CD8-positive, alpha-beta memory T cell (primary cell): ENCODE data around the gene NOTUM. TPM values are rescaled to one million over a fixed set of nuclear protein-coding genes. Genes with fewer than 3 reads are reported as not detected.
"Not testable (repeated sequence)": the region's sequence is repeated elsewhere in the genome, so short reads cannot be mapped to it uniquely, and the experiment has no call there.

Experiments
- CTCF ChIA-PET: fragments of 350-600 bp; sonication (Branson Sonifier 250); formaldehyde crosslinking; loops from one replicate; lab custom pipeline; 2021; ENCODE audit warnings: antibody characterized with exemption; lab: Charles Lee
- POLR2A ChIA-PET: fragments of 350-600 bp; sonication (Branson Sonifier 250); formaldehyde crosslinking; loops from one replicate; lab custom pipeline; 2021; ENCODE audit warnings: antibody characterized with exemption; lab: Charles Lee
- DNase-seq, 5 donors: peaks; one replicate each; pipeline versions ENCODE4 v3.0.0 to v3.0.0-alpha.2; 2020 to 2022; ENCODE audit warnings: mixed read lengths in 1 of 5
- H3K27ac ChIP-seq: one replicate; pipeline ENCODE4 v1.7.0; 2013; ENCODE audit warnings: low read depth, mild to moderate bottlenecking, low read length, moderate library complexity
- H3K27me3 ChIP-seq: 2 replicates; pipeline ENCODE4 v1.7.0; 2013; ENCODE audit warnings: low read length, mild to moderate bottlenecking; ENCODE audit not compliant: insufficient read depth, poor library complexity, severe bottlenecking
- H3K36me3 ChIP-seq: 2 replicates; pipeline ENCODE4 v1.7.0; 2013; ENCODE audit warnings: mild to moderate bottlenecking, low read length, moderate library complexity; ENCODE audit not compliant: insufficient read depth
- H3K4me1 ChIP-seq: 2 replicates; pipeline ENCODE4 v1.7.0; 2013; ENCODE audit warnings: mild to moderate bottlenecking, low read length, moderate library complexity; ENCODE audit not compliant: insufficient read depth
- H3K4me3 ChIP-seq: 2 replicates; pipeline ENCODE4 v1.7.0; 2013; ENCODE audit warnings: mild to moderate bottlenecking, low read length
- H3K9me3 ChIP-seq: 2 replicates; pipeline ENCODE4 v1.7.0; 2013; ENCODE audit warnings: mild to moderate bottlenecking, low read length
- H3K27ac Mint-ChIP-seq, 8 donors: one replicate each; pipeline ENCODE4 v1.8.0; 2020 to 2021; ENCODE audit warnings: mixed read lengths in 8 of 8, mild to moderate bottlenecking in 6 of 8, inconsistent platforms in 3 of 8, moderate library complexity in 3 of 8
- H3K27me3 Mint-ChIP-seq, 2 donors: one replicate each; pipeline ENCODE4 v1.8.0; 2020 to 2021; ENCODE audit warnings: mixed read lengths in 2 of 2, mild to moderate bottlenecking in 1 of 2, moderate library complexity in 1 of 2
- H3K36me3 Mint-ChIP-seq, 3 donors: one replicate each; pipeline ENCODE4 v1.8.0; 2020 to 2021; ENCODE audit warnings: mixed read lengths in 3 of 3, inconsistent platforms in 1 of 3, mild to moderate bottlenecking in 1 of 3
- H3K4me1 Mint-ChIP-seq, 3 donors: one replicate each; pipeline ENCODE4 v1.8.0; 2020 to 2021; ENCODE audit warnings: mixed read lengths in 3 of 3, inconsistent platforms in 1 of 3, mild to moderate bottlenecking in 1 of 3
- H3K4me3 Mint-ChIP-seq, 7 donors: one replicate each; pipeline ENCODE4 v1.8.0; 2020 to 2021; ENCODE audit warnings: mixed read lengths in 7 of 7, mild to moderate bottlenecking in 6 of 7, moderate library complexity in 4 of 7, inconsistent platforms in 2 of 7
- H3K9me3 Mint-ChIP-seq, 5 donors: one replicate each; pipeline ENCODE4 v1.8.0; 2020 to 2022; ENCODE audit warnings: mixed read lengths in 5 of 5, mild to moderate bottlenecking in 3 of 5, moderate library complexity in 2 of 5, inconsistent platforms in 1 of 5
- polyA plus RNA-seq: library from polyadenylated mRNA; unstranded; fragments of 300-500 nt; fragmentation: Illumina TruSeq; gene quantifications from one replicate; pipeline ENCODE4 v1.2.3, GENCODE V29; 2021
- total RNA-seq, 2 experiments: library from RNA; stranded (reverse); gene quantifications; one replicate each; pipeline ENCODE4 v1.2.3, GENCODE V29; 2021

NOTUM gene
- total and polyA plus RNA-seq, 3 experiments from 2014 or later = 0.33 to 0.35 TPM; not detected in 1

DNA sequence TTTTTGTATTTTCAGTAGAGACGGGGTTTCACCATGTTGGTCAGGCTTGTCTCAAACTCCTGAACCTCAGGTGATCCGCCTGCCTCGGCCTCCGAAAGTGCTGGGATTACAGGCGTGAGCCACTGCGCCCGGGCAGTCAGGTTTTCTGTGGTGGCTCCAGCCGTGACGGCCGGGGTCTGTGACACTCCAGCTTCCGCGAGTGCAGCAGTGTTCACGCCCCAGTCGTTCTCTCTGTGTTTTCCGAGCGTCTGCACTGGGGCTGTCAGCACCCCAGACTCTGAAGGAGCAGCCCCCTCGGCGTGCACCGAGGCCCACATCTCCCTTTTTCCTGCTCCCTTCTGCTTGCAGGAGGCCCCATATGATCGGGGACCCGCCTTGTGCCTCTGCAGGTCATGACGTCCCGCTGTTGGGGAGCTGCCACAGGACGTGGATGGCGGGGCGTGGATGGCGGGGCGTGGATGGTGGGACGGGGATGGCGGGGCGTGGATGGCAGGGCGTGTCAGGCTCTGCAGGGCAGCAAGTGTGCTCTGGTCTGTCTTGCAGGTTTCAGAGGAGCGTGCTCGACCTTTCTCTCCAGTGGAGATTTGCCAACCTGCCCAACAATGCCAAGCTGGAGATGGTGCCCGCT lies 22.1 kb upstream of the NOTUM start:
- Histone ChIP-seq H3K9me3 (no peaks in the 10 kb centered on the region), H3K27ac (no peak overlapping the region), H3K4me1 (peaks cover 27% of the 10 kb centered on the region), H3K36me3 (peaks cover 4% of the 10 kb centered on the region), H3K4me3 (no peak overlapping the region), H3K27me3 (no peaks in the 10 kb centered on the region)
- Mint-ChIP-seq H3K4me1 (peaks cover 18 to 32% (median 19%) of the 10 kb centered on the region in 3 donors), H3K27me3 (no peaks in the 10 kb centered on the region), H3K4me3 (no peak overlapping the region), H3K9me3 (no peaks in the 10 kb centered on the region), H3K36me3 (peaks cover 4 to 42% (median 13%) of the 10 kb centered on the region in 3 donors), H3K27ac (no peak overlapping the region)
- POLR2A ChIA-PET = no interaction called here
- no peak for DNase-seq
- CTCF ChIA-PET = interaction anchor here (1.4 kb wide), 1 partner anchor 23 kb away, joined by 4 read pairs; no protein-coding TSS in a partner anchor

DNA sequence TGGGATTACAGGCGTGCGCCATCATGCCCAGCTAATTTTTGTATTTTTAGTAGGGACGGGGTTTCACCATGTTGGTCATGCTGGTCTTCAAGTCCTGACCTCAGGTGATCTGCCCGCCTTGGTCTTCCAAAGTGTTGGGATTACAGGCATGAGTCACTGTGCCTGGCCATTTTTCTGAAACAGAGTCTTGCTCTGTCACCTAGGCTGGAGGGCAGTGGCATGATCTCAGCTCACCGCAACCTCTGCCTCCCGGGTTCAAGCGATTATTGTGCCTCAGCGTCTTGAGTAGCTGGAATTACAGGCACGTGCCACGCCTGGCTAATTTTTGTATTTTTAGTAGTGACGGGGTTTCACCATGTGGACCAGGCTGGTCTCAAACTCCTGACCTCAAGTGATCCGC lies 20.5 kb upstream of the NOTUM start:
- H3K27ac ChIP-seq, H3K4me3 ChIP-seq, H3K27me3 ChIP-seq, H3K27me3 Mint-ChIP-seq, POLR2A ChIA-PET, H3K9me3 ChIP-seq, H3K36me3 ChIP-seq, DNase-seq, CTCF ChIA-PET, H3K9me3 Mint-ChIP-seq, H3K27ac Mint-ChIP-seq: not testable (repeated sequence)
- Mint-ChIP-seq H3K4me3 (peak overlapping the region in 2 of 7 donors; percentile 27 to 40), H3K4me1 (peaks cover 23 to 38% (median 24%) of the 10 kb centered on the region in 3 donors), H3K36me3 (peaks cover 4 to 33% (median 13%) of the 10 kb centered on the region in 3 donors)
- peaks cover 28% of the 10 kb centered on the region for H3K4me1 ChIP-seq

- peaks cover 28% of the 10 kb centered on the region for H3K4me1 ChIP-seq
- H3K36me3 ChIP-seq = peaks cover 4% of the 10 kb centered on the region
- Mint-ChIP-seq H3K27me3 (no peaks in the 10 kb centered on the region), H3K9me3 (no peaks in the 10 kb centered on the region), H3K4me1 (peaks cover 23 to 43% (median 29%) of the 10 kb centered on the region in 3 donors), H3K36me3 (peaks cover 4 to 28% (median 13%) of the 10 kb centered on the region in 3 donors), H3K27ac (peak overlapping the region in 1 of 8 donors; percentile 8), H3K4me3 (peak overlapping the region in 2 of 7 donors; percentile 48 to 86)
- H3K9me3 ChIP-seq = no peaks in the 10 kb centered on the region
- no peak overlapping the region for H3K27ac ChIP-seq
- DNase-seq = no peak
- ChIA-PET CTCF (no interaction called here), POLR2A (no interaction called here)
- no peak overlapping the region for H3K4me3 ChIP-seq
- no peaks in the 10 kb centered on the region for H3K27me3 ChIP-seq
These were observed 19.8 kb upstream of the NOTUM start for GRCh38 chr17:81980707-81981343.

GRCh38 chr17:81980122-81980521 lies 19.1 kb upstream of the NOTUM start:
- ChIA-PET POLR2A (no interaction called here), CTCF (no interaction called here)

DNA sequence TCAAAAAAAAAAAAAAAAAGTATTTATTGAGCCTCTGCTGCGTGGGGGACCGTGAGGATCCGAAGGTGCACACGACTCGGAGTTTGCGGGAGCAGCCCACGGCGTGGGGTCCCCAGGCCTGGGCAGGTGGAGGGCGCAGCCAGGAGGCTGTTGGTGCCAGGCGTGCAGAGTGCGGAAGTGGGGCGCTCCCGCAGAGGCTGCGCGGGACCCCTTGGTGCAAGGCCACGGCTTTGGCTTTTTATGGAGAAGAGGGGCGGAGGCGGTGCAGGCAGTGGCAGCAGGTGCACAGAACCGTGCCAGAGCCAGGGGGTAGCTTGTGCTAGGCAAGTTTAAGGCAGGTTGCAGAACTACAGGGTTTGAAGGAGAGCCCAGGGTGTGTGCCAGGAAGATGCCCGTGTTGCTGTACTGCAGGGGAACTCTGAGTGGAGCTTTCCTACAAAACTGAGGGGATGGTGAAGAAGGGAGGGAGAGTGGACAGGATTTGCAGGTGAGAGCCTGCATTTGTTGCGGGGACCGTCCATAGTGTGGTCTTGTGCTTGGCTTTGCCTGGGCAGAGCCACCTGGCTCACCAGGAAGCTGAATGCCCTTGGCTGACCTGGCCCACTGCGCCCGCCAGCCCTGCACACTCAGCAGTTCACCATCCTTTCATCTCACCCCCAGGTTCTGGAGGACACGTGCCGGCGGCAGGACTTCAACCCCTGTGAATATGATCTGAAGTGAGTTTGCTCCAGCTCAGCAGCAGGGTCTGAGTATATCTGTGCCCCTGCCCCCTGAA lies 17.7 kb upstream of the NOTUM start:
- Mint-ChIP-seq H3K36me3 (peaks cover 0 to 14% (median 8%) of the 10 kb centered on the region in 3 donors), H3K27ac (peak overlapping the region in 6 of 8 donors; percentile 36 to 98 (median 78)), H3K4me3 (peak overlapping the region; percentile 58 to 87 (median 80))

More at GRCh38 chr17:81980122-81980521, 19.1 kb upstream of the NOTUM start:
- H3K4me3 ChIP-seq = no peak overlapping the region
- H3K4me1 ChIP-seq = peaks cover 28% of the 10 kb centered on the region
- no peak for DNase-seq
- H3K36me3 ChIP-seq = peaks cover 4% of the 10 kb centered on the region
- peak overlapping the region in 5 of 7 donors; percentile 48 to 86 (median 51) for H3K4me3 Mint-ChIP-seq
- H3K9me3 Mint-ChIP-seq = no peaks in the 10 kb centered on the region
- H3K27me3 ChIP-seq = no peaks in the 10 kb centered on the region
- peaks cover 3 to 21% (median 12%) of the 10 kb centered on the region in 3 donors for H3K36me3 Mint-ChIP-seq
- H3K4me1 Mint-ChIP-seq = peaks cover 22 to 43% (median 29%) of the 10 kb centered on the region in 3 donors
- no peaks in the 10 kb centered on the region for H3K9me3 ChIP-seq
- H3K27me3 Mint-ChIP-seq = no peaks in the 10 kb centered on the region
- H3K27ac ChIP-seq = no peak overlapping the region
- H3K27ac Mint-ChIP-seq = peak overlapping the region in 3 of 8 donors; percentile 8 to 61 (median 43)

DNA sequence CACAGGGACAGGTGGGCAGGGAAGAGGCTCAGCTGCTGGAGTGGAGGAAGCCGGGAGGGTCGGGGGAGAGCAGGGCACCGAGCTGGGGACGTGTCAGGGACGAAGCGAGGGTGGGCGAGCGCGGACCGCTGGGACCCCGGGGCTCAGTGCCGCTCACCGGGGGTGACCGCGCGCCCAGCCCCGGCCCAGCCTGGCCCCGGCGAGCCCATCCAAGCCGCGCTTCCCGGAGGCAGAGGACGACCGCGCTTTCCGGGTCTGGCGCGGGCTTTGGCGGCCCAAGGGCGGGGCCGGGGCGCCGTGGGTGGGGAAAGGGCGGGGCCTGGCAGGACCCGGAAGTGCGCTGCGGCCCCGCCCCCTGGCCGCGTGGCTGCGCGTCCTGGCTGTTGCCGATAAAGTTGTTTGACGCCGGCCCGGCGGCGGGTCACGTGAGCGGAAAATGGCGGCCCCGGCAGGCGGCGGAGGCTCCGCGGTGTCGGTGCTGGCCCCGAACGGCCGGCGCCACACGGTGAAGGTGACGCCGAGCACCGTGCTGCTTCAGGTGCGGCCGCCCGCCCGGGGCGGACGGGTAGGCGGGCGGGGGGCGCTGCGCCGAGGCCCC lies 16.3 kb upstream of the NOTUM start, which contains the start of gene ASPSCR1:
ASPSCR1 (plus strand) TSS at position 419 of the 598 bp plus-strand sequence; CDS start at position 437, 18 bp downstream.
- DNase-seq = peak; percentile 86 to 94 (median 92)
- peak within 1 kb of the TSS; percentile 72 for H3K4me3 ChIP-seq
- H3K9me3 ChIP-seq = no peaks in the 10 kb centered on the region
- POLR2A ChIA-PET = interaction anchor here (1.3 to 1.4 kb wide), 2 partner anchors 9 to 60 kb away, joined by 3 to 9 read pairs; no protein-coding TSS in a partner anchor
- Mint-ChIP-seq H3K27ac (peak within 1 kb of the TSS; percentile 82 to 99 (median 96)), H3K4me3 (peak within 1 kb of the TSS; percentile 80 to 96 (median 94)), H3K36me3 (peaks cover 0 to 12% (median 8%) of the 10 kb centered on the region in 3 donors), H3K27me3 (no peaks in the 10 kb centered on the region), H3K4me1 (peaks cover 18 to 38% (median 29%) of the 10 kb centered on the region in 3 donors), H3K9me3 (peaks cover 0 to 4% (median 0%) of the 10 kb centered on the region in 5 donors)
- CTCF ChIA-PET = interaction anchor here (1.0 kb wide), 1 partner anchor 9 kb away, joined by 6 read pairs; no protein-coding TSS in a partner anchor
- peak within 1 kb of the TSS; percentile 72 for H3K27ac ChIP-seq
- no peaks in the 10 kb centered on the region for H3K36me3 ChIP-seq
- no peaks in the 10 kb centered on the region for H3K27me3 ChIP-seq
- H3K4me1 ChIP-seq = peaks cover 28% of the 10 kb centered on the region

More for the DNA sequence above, 17.7 kb upstream of the NOTUM start:
- Histone ChIP-seq H3K27ac (no peak overlapping the region), H3K27me3 (no peaks in the 10 kb centered on the region), H3K9me3 (no peaks in the 10 kb centered on the region), H3K4me3 (no peak overlapping the region), H3K4me1 (peaks cover 28% of the 10 kb centered on the region), H3K36me3 (no peaks in the 10 kb centered on the region)
- no peak for DNase-seq
- CTCF ChIA-PET = interaction anchor here (0.7 to 1.6 kb wide), 3 partner anchors 19 to 59 kb away, joined by 3 to 5 read pairs (median 3); partner anchors contain the start of gene DCXR
- Mint-ChIP-seq H3K9me3 (peaks cover 0 to 4% (median 0%) of the 10 kb centered on the region in 5 donors), H3K27me3 (no peaks in the 10 kb centered on the region), H3K4me1 (peaks cover 20 to 40% (median 29%) of the 10 kb centered on the region in 3 donors)
- POLR2A ChIA-PET = interaction anchor here (0.7 kb wide), 1 partner anchor 44 kb away, joined by 3 read pairs; the partner anchor contains the start of gene CENPX
